MCF 10A (cell line): Measurements from ENCODE around the gene CMTM8. TPM values are rescaled to one million over a fixed set of nuclear protein-coding genes. Genes with fewer than 3 reads are reported as not detected.

ENCODE experiments used
- BruUV-seq: library from RNA; stranded (reverse); fragments of 400-500 nt; replicated peaks from 2 replicates; lab custom pipeline; 2021; lab: Mats Ljungman, UMichigan
- CTCF ChIA-PET: fragments of 300-600 bp; sonication (Branson Sonifier 250); formaldehyde crosslinking; extraction: SDS; loops from one replicate; lab custom pipeline; 2021; ENCODE audit warnings: antibody characterized with exemption, inconsistent platforms; lab: Yijun Ruan, JAX
- POLR2A ChIA-PET: fragments of 300-600, 350-650 bp; sonication (Branson Sonifier 250); formaldehyde crosslinking; extraction: SDS; loops from one replicate; lab custom pipeline; 2020; ENCODE audit warnings: antibody characterized with exemption, inconsistent platforms; lab: Yijun Ruan, JAX
- DNase-seq: peaks from one replicate; pipeline ENCODE4 v3.0.0-alpha.2; 2018; ENCODE audit not compliant: unreplicated experiment
- H3K27ac Mint-ChIP-seq: one replicate; pipeline ENCODE4 v1.8.0; 2022; ENCODE audit warnings: mild to moderate bottlenecking, low read depth, mixed read lengths; ENCODE audit not compliant: unreplicated experiment
- H3K27me3 Mint-ChIP-seq: one replicate; pipeline ENCODE4 v1.8.0; 2022; ENCODE audit warnings: mixed read lengths; ENCODE audit not compliant: insufficient read depth, unreplicated experiment
- H3K36me3 Mint-ChIP-seq: one replicate; pipeline ENCODE4 v1.8.0; 2022; ENCODE audit warnings: mild to moderate bottlenecking, moderate library complexity, mixed read lengths; ENCODE audit not compliant: insufficient read depth, unreplicated experiment
- H3K4me1 Mint-ChIP-seq: one replicate; pipeline ENCODE4 v1.8.0; 2022; ENCODE audit warnings: mixed read lengths; ENCODE audit not compliant: insufficient read depth, unreplicated experiment
- H3K4me3 Mint-ChIP-seq: one replicate; pipeline ENCODE4 v1.8.0; 2022; ENCODE audit warnings: mild to moderate bottlenecking, moderate library complexity, mixed read lengths; ENCODE audit not compliant: unreplicated experiment
- H3K9me3 Mint-ChIP-seq: one replicate; pipeline ENCODE4 v1.8.0; 2022; ENCODE audit warnings: mixed read lengths; ENCODE audit not compliant: unreplicated experiment
- CTCF ChIP-seq: fragments of 200-600 bp; IDR thresholded peaks from one replicate; pipeline ENCODE4 v1.8.0; 2022; ENCODE audit warnings: antibody characterized with exemption, mild to moderate bottlenecking; ENCODE audit not compliant: unreplicated experiment
- intact Hi-C: fragments of 100-400 bp; cut with micrococcal nuclease; formaldehyde crosslinking; loops from 2 replicates; pipeline ENCODE4 v1.14.1; 2022
- total RNA-seq: library from RNA; stranded (reverse); gene quantifications from 2 replicates; pipeline ENCODE4 v1.2.3, GENCODE V29; 2022

The CMTM8 gene
- total RNA-seq, 1 experiment from 2014 or later, result 3.8 TPM

- Mint-ChIP-seq H3K9me3 (no peaks in the 10 kb centered on the region), H3K4me3 (no peak overlapping the region), H3K27ac (no peak overlapping the region), H3K27me3 (no peaks in the 10 kb centered on the region), H3K36me3 (no peaks in the 10 kb centered on the region), H3K4me1 (peaks cover 25% of the 10 kb centered on the region)
- no peak for TF ChIP-seq CTCF
- ChIA-PET POLR2A (interaction anchor here (0.9 to 2.3 kb wide), 3 partner anchors 10 to 91 kb away, joined by 3 to 6 read pairs (median 3); no protein-coding TSS in a partner anchor), CTCF (interaction anchor here (0.7 to 1.5 kb wide), 3 partner anchors 14 to 59 kb away, joined by 3 to 4 read pairs (median 3); no protein-coding TSS in a partner anchor)
- intact Hi-C loops, result no loop called here
- BruUV-seq, result no TSS peak
- DNase-seq, result no peak
These were observed 172.1 kb downstream of the CMTM8 start for GRCh38 chr3:32410367-32411246.

GRCh38 chr3:32411442-32411841 is 173.0 kb downstream of the CMTM8 start:
- TF ChIP-seq CTCF, result no peak
- H3K36me3 Mint-ChIP-seq, result no peaks in the 10 kb centered on the region
- peaks cover 22% of the 10 kb centered on the region for H3K4me1 Mint-ChIP-seq
- no peak overlapping the region for H3K27ac Mint-ChIP-seq
- no TSS peak for BruUV-seq
- POLR2A ChIA-PET, result interaction anchor here (1.0 to 2.3 kb wide), 2 partner anchors 10 to 90 kb away, joined by 3 to 6 read pairs; no protein-coding TSS in a partner anchor
- CTCF ChIA-PET, result interaction anchor here (0.6 to 1.2 kb wide), 3 partner anchors 36 to 644 kb away, joined by 3 to 5 read pairs (median 3); no protein-coding TSS in a partner anchor
- H3K9me3 Mint-ChIP-seq, result no peaks in the 10 kb centered on the region
- intact Hi-C loops, result no loop called here
- no peaks in the 10 kb centered on the region for H3K27me3 Mint-ChIP-seq
- H3K4me3 Mint-ChIP-seq, result no peak overlapping the region
- no peak for DNase-seq

GRCh38 chr3:32412887-32413286 is 174.4 kb downstream of the CMTM8 start:
- ChIA-PET POLR2A (interaction anchor here (1.5 kb wide), 1 partner anchor 9 kb away, joined by 7 read pairs; no protein-coding TSS in a partner anchor), CTCF (no interaction called here)
- BruUV-seq, result no TSS peak
- no peak overlapping the region for H3K27ac Mint-ChIP-seq
- H3K4me3 Mint-ChIP-seq, result no peak overlapping the region
- no peaks in the 10 kb centered on the region for H3K27me3 Mint-ChIP-seq
- no peak for TF ChIP-seq CTCF
- no peaks in the 10 kb centered on the region for H3K36me3 Mint-ChIP-seq
- H3K4me1 Mint-ChIP-seq, result peaks cover 9% of the 10 kb centered on the region
- H3K9me3 Mint-ChIP-seq, result no peaks in the 10 kb centered on the region
- intact Hi-C loops, result no loop called here
- DNase-seq, result no peak

GRCh38 chr3:32413845-32414521 is 175.5 kb downstream of the CMTM8 start:
- ChIA-PET POLR2A (interaction anchor here (1.5 kb wide), 2 partner anchors 8 to 22 kb away, joined by 4 to 7 read pairs; partner anchors contain the start of gene CMTM7), CTCF (interaction anchor here (0.7 to 1.5 kb wide), 3 partner anchors 14 to 119 kb away, joined by 3 to 4 read pairs (median 3); no protein-coding TSS in a partner anchor)
- H3K4me1 Mint-ChIP-seq, result peaks cover 9% of the 10 kb centered on the region
- H3K27ac Mint-ChIP-seq, result no peak overlapping the region
- TF ChIP-seq CTCF, result no peak
- H3K4me3 Mint-ChIP-seq, result no peak overlapping the region
- intact Hi-C loops, result no loop called here
- H3K9me3 Mint-ChIP-seq, result no peaks in the 10 kb centered on the region
- no TSS peak for BruUV-seq
- no peak for DNase-seq
- no peaks in the 10 kb centered on the region for H3K36me3 Mint-ChIP-seq
- H3K27me3 Mint-ChIP-seq, result no peaks in the 10 kb centered on the region
